Measurements from ENCODE around the gene RSU1. TPM values are rescaled to one million over a fixed set of nuclear protein-coding genes. Genes with fewer than 3 reads are reported as not detected.

RSU1 gene
- polyA plus RNA-seq, 1 donor (not counting 4 experiments of a cell fraction or from before 2014, with no cell fraction given): 125 TPM

DNA sequence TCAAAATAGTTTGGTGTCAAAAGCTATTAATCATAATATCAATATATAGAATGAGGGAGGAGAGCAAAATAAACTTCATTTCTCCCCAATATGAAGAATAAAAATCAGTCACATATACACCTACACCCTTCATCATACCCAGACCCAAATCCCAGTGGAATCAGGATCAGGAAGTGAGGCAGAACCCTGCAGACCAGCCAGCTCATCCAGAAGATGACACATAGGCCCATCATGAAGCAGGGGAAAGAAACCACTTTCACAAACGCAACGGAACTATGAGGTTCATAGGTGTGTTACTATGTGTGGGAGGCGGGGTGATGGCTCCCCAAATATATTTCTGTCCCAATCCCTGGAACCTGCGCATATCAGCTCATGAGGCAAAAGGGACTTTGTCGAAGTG lies 89.0 kb downstream of the RSU1 start:
- no peaks in the 10 kb centered on the region for H4K20me1 ChIP-seq (ENCODE audit: control insufficient read depth, extremely low read depth, insufficient read depth, low read length)
- H3K4me1 ChIP-seq (ENCODE audit: control insufficient read depth, extremely low read depth, insufficient read depth, low read length): no peaks in the 10 kb centered on the region
- no peaks in the 10 kb centered on the region for H3K27me3 ChIP-seq (ENCODE audit: control insufficient read depth, extremely low read depth, insufficient read depth, low read length)
- H3K4me3 ChIP-seq (ENCODE audit: control insufficient read depth in 2 of 3, extremely low read depth in 1 of 3, insufficient read depth in 2 of 3, low read depth in 1 of 3, low read length in 3 of 3): no peak overlapping the region
- H3K9me3 ChIP-seq (ENCODE audit: control insufficient read depth, low read depth, low read length): no peaks in the 10 kb centered on the region
- no peak overlapping the region for H3K9ac ChIP-seq (ENCODE audit: control insufficient read depth, extremely low read depth, insufficient read depth, low read length)
- DNase-seq (ENCODE audit: low read depth, low spot score) (no peak), FAIRE-seq (no peak)
- H2AFZ ChIP-seq (ENCODE audit: control insufficient read depth, low read length): no peak overlapping the region
- peaks cover 0 to 2% of the 10 kb centered on the region in 2 experiments for H3K36me3 ChIP-seq (ENCODE audit: control insufficient read depth in 2 of 2, extremely low read depth in 1 of 2, insufficient read depth in 2 of 2, low read length in 2 of 2)
- no peaks in the 10 kb centered on the region for H3K9me1 ChIP-seq (ENCODE audit: control insufficient read depth, extremely low read depth, insufficient read depth, low read length)
- no peak overlapping the region for H3K4me2 ChIP-seq (ENCODE audit: control insufficient read depth, extremely low read depth, insufficient read depth, low read depth, low read length)
- no peak overlapping the region for H3K27ac ChIP-seq (ENCODE audit: control insufficient read depth, insufficient read depth, low read length)
- no peaks in the 10 kb centered on the region for H3K79me2 ChIP-seq (ENCODE audit: control insufficient read depth, insufficient read depth, low read length)
- dilution Hi-C loops (cut with MboI; ENCODE audit: extremely low pct_ligation_motif_present, low sequenced_read_pairs): no loop called here
- TF ChIP-seq EZH2 (IDR thresholded peaks at IDR 0.05; ENCODE audit: low read length): no peak
- TF ChIP-seq, protein P1, sequence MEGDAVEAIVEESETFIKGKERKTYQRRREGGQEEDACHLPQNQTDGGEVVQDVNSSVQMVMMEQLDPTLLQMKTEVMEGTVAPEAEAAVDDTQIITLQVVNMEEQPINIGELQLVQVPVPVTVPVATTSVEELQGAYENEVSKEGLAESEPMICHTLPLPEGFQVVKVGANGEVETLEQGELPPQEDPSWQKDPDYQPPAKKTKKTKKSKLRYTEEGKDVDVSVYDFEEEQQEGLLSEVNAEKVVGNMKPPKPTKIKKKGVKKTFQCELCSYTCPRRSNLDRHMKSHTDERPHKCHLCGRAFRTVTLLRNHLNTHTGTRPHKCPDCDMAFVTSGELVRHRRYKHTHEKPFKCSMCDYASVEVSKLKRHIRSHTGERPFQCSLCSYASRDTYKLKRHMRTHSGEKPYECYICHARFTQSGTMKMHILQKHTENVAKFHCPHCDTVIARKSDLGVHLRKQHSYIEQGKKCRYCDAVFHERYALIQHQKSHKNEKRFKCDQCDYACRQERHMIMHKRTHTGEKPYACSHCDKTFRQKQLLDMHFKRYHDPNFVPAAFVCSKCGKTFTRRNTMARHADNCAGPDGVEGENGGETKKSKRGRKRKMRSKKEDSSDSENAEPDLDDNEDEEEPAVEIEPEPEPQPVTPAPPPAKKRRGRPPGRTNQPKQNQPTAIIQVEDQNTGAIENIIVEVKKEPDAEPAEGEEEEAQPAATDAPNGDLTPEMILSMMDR (optimal IDR thresholded peaks at IDR 0.05 in 1 of 3, IDR thresholded peaks at IDR 0.05 in 1 of 3, conservative IDR thresholded peaks at IDR 0.05 in 1 of 3; ENCODE audit: extremely low read depth in 1 of 3, insufficient read depth in 2 of 3, low read length in 3 of 3): no peak

DNA sequence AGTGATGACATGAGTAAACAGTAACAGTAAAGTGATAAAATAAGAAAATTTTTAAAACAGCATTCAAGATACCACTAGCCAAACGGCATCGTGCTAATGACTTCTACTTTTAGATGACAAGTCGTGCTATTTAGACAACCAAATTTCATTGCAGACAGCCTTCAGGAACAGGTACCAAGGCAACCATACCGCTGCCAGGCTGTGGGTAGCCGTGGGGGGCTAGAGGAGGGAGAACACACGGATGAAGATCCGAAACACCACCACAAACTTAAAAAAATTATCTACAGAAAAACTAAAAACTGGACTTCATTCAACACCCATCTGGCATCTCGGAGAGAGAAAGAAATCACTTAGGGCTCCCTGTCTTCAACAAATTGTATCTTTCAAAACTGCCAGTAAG lies 89.6 kb downstream of the RSU1 start:
- FAIRE-seq: no peak
- Histone ChIP-seq H3K79me2 (ENCODE audit: control insufficient read depth, insufficient read depth, low read length) (no peaks in the 10 kb centered on the region), H3K4me3 (ENCODE audit: control insufficient read depth in 2 of 3, extremely low read depth in 1 of 3, insufficient read depth in 2 of 3, low read depth in 1 of 3, low read length in 3 of 3) (no peak overlapping the region), H3K9me1 (ENCODE audit: control insufficient read depth, extremely low read depth, insufficient read depth, low read length) (no peaks in the 10 kb centered on the region), H2AFZ (ENCODE audit: control insufficient read depth, low read length) (no peak overlapping the region), H3K4me1 (ENCODE audit: control insufficient read depth, extremely low read depth, insufficient read depth, low read length) (no peaks in the 10 kb centered on the region), H3K9me3 (ENCODE audit: control insufficient read depth, low read depth, low read length) (no peaks in the 10 kb centered on the region), H4K20me1 (ENCODE audit: control insufficient read depth, extremely low read depth, insufficient read depth, low read length) (no peaks in the 10 kb centered on the region), H3K9ac (ENCODE audit: control insufficient read depth, extremely low read depth, insufficient read depth, low read length) (no peak overlapping the region), H3K36me3 (ENCODE audit: control insufficient read depth in 2 of 2, extremely low read depth in 1 of 2, insufficient read depth in 2 of 2, low read length in 2 of 2) (peaks cover 0 to 2% of the 10 kb centered on the region in 2 experiments), H3K27ac (ENCODE audit: control insufficient read depth, insufficient read depth, low read length) (no peak overlapping the region), H3K4me2 (ENCODE audit: control insufficient read depth, extremely low read depth, insufficient read depth, low read depth, low read length) (no peak overlapping the region), H3K27me3 (ENCODE audit: control insufficient read depth, extremely low read depth, insufficient read depth, low read length) (no peaks in the 10 kb centered on the region)
- TF ChIP-seq, protein P1 (optimal IDR thresholded peaks at IDR 0.05 in 1 of 3, IDR thresholded peaks at IDR 0.05 in 1 of 3, conservative IDR thresholded peaks at IDR 0.05 in 1 of 3; ENCODE audit: extremely low read depth in 1 of 3, insufficient read depth in 2 of 3, low read length in 3 of 3): no peak
- TF ChIP-seq EZH2 (IDR thresholded peaks at IDR 0.05; ENCODE audit: low read length): no peak
- dilution Hi-C loops (cut with MboI; ENCODE audit: extremely low pct_ligation_motif_present, low sequenced_read_pairs): no loop called here
- DNase-seq (ENCODE audit: low read depth, low spot score): no peak
